Karpas-422 (cell line): ENCODE data around the gene NT5C3B. TPM values are rescaled to one million over a fixed set of nuclear protein-coding genes. Genes with fewer than 3 reads are reported as not detected.

Experiments
- DNase-seq: peaks from one replicate; pipeline ENCODE4 v3.0.0-alpha.2; 2015
- H2AFZ ChIP-seq: fragments of 200-600 bp; sonication (generic); 2 replicates; pipeline ENCODE4 v1.6.1; 2014; ENCODE audit warnings: antibody characterized with exemption, low read length, mixed read lengths
- H3K27ac ChIP-seq: fragments of 200-600 bp; sonication (generic); 2 replicates; pipeline ENCODE4 v1.5.1; 2014; ENCODE audit warnings: mild to moderate bottlenecking, low read length, moderate library complexity
- H3K27me3 ChIP-seq: fragments of 200-600 bp; sonication (generic); 2 replicates; pipeline ENCODE4 v1.6.1; 2014; ENCODE audit warnings: low read length, mixed read lengths
- H3K36me3 ChIP-seq: fragments of 200-600 bp; sonication (generic); 2 replicates; pipeline ENCODE4 v1.6.1; 2014; ENCODE audit warnings: low read length, mixed read lengths; ENCODE audit not compliant: insufficient read depth
- H3K4me1 ChIP-seq: fragments of 200-600 bp; sonication (generic); 2 replicates; pipeline ENCODE4 v1.6.1; 2014; ENCODE audit warnings: mild to moderate bottlenecking, low read length, mixed read lengths
- H3K4me2 ChIP-seq: fragments of 200-600 bp; sonication (generic); 2 replicates; pipeline ENCODE4 v1.6.1; 2014; ENCODE audit warnings: low read length, low read depth, mild to moderate bottlenecking; ENCODE audit not compliant: poor library complexity, severe bottlenecking
- H3K4me3 ChIP-seq: fragments of 200-600 bp; sonication (generic); 2 replicates; pipeline ENCODE4 v1.5.1; 2014; ENCODE audit warnings: mild to moderate bottlenecking, antibody characterized with exemption, low read length, mixed read lengths
- H3K79me2 ChIP-seq: fragments of 200-600 bp; sonication (generic); 2 replicates; pipeline ENCODE4 v1.6.1; 2014; ENCODE audit warnings: mild to moderate bottlenecking, low read length, mixed read lengths
- H3K9ac ChIP-seq: fragments of 200-600 bp; sonication (generic); 2 replicates; pipeline ENCODE4 v1.6.0; 2014; ENCODE audit warnings: low read length
- H3K9me2 ChIP-seq: fragments of 200-600 bp; sonication (generic), shearing (Covaris generic); replicated peaks from 2 replicates; pipeline ENCODE4 v1.6.0; 2014; ENCODE audit warnings: mild to moderate bottlenecking, low read length, moderate library complexity; ENCODE audit not compliant: insufficient read depth
- H3K9me3 ChIP-seq: fragments of 300-700, 200-600 bp; sonication (generic); 2 replicates; pipeline ENCODE4 v1.6.1; 2014; ENCODE audit warnings: low read length, mixed read lengths
- H4K20me1 ChIP-seq: fragments of 200-600 bp; sonication (generic); 2 replicates; pipeline ENCODE4 v1.6.1; 2014; ENCODE audit warnings: mild to moderate bottlenecking, antibody characterized with exemption, low read length, low read depth; ENCODE audit not compliant: insufficient read depth
- total RNA-seq: library from RNA; depleted of rRNA; stranded (reverse); fragments of >200 nt; shearing (Covaris generic); gene quantifications from 2 replicates; pipeline ENCODE4 v1.2.3, GENCODE V29; 2014; ENCODE audit warnings: low replicate concordance

The NT5C3B gene
- total RNA-seq, 1 experiment from 2014 or later = 10.5 TPM

- Histone ChIP-seq H2AFZ (no peak overlapping the region), H3K9me2 (no peaks in the 10 kb centered on the region), H3K4me1 (peaks cover 10% of the 10 kb centered on the region), H3K79me2 (no peaks in the 10 kb centered on the region), H3K36me3 (no peaks in the 10 kb centered on the region), H3K9ac (no peak overlapping the region), H4K20me1 (no peaks in the 10 kb centered on the region), H3K4me3 (no peak overlapping the region), H3K4me2 (no peak overlapping the region), H3K9me3 (no peaks in the 10 kb centered on the region), H3K27ac (no peak overlapping the region), H3K27me3 (no peaks in the 10 kb centered on the region)
- DNase-seq = no peak
Measured at GRCh38 chr17:41799366-41799765, 36.7 kb downstream of the NT5C3B start.

DNA sequence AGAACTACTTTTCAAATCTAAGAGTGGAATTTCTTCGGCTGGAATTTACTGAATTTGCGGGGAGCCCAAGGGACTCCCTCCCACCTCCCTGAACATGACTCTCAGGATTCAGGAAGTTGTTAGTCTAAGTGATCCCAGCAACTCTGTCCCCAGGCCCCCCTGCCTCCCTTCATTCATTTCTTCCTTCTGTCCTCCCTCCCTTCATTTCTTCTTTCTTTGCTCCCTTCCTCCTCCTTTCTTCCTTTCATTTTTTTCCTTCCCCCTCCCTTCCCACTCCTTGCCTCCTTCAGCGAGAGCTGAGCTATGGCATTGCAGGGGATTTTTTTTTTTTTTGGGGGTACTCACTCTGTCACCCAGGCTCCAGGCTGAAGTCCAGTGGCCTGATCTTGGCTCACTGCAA, 38.7 kb downstream of the NT5C3B start:
- H3K27me3 ChIP-seq = no peaks in the 10 kb centered on the region
- no peak overlapping the region for H3K27ac ChIP-seq
- no peaks in the 10 kb centered on the region for H3K4me1 ChIP-seq
- DNase-seq = no peak
- H3K4me3 ChIP-seq = no peak overlapping the region
- H3K79me2 ChIP-seq = no peaks in the 10 kb centered on the region
- no peaks in the 10 kb centered on the region for H3K9me3 ChIP-seq
- H3K36me3 ChIP-seq = no peaks in the 10 kb centered on the region
- no peak overlapping the region for H2AFZ ChIP-seq
- H3K4me2 ChIP-seq = no peak overlapping the region
- H3K9me2 ChIP-seq = no peaks in the 10 kb centered on the region
- no peaks in the 10 kb centered on the region for H4K20me1 ChIP-seq
- no peak overlapping the region for H3K9ac ChIP-seq

- Histone ChIP-seq H4K20me1 (no peaks in the 10 kb centered on the region), H3K27me3 (no peaks in the 10 kb centered on the region), H3K4me3 (no peak overlapping the region), H3K9me3 (no peaks in the 10 kb centered on the region), H3K36me3 (no peaks in the 10 kb centered on the region), H3K9ac (no peak overlapping the region), H3K9me2 (no peaks in the 10 kb centered on the region), H3K79me2 (no peaks in the 10 kb centered on the region), H2AFZ (no peak overlapping the region), H3K27ac (no peak overlapping the region), H3K4me2 (no peak overlapping the region), H3K4me1 (no peaks in the 10 kb centered on the region)
- no peak for DNase-seq
Measured at GRCh38 chr17:41796121-41796895, 39.7 kb downstream of the NT5C3B start.

DNA sequence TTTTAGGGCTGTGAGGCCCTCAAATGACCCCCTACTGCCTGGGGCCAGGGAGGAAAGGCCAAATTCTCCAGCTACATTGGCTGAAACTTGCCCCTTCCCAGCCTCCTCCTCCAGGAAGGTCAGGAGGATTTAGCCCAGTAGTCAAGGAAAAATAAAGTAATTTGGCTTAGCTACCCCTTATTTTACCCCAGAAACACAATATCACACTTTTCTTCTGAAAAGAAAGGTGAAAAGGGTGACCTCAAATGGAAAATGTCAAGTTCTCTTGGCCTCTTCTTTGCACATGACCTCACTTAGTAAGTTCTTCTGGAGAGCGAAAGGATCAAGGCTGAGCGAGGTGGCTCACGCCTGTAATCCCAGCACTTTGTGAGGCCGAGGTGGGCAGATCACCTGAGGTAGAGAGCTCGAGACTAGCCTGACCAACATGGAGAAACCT, 41.5 kb downstream of the NT5C3B start:
- no peak overlapping the region for H3K9ac ChIP-seq
- no peaks in the 10 kb centered on the region for H3K9me3 ChIP-seq
- no peak for DNase-seq
- H3K4me3 ChIP-seq = no peak overlapping the region
- H2AFZ ChIP-seq = no peak overlapping the region
- no peaks in the 10 kb centered on the region for H3K27me3 ChIP-seq
- H3K27ac ChIP-seq = no peak overlapping the region
- no peaks in the 10 kb centered on the region for H3K4me1 ChIP-seq
- H4K20me1 ChIP-seq = no peaks in the 10 kb centered on the region
- no peaks in the 10 kb centered on the region for H3K9me2 ChIP-seq
- no peaks in the 10 kb centered on the region for H3K79me2 ChIP-seq
- no peaks in the 10 kb centered on the region for H3K36me3 ChIP-seq
- no peak overlapping the region for H3K4me2 ChIP-seq

- no peak overlapping the region for H2AFZ ChIP-seq
- H3K4me1 ChIP-seq = no peaks in the 10 kb centered on the region
- no peaks in the 10 kb centered on the region for H3K9me2 ChIP-seq
- H3K4me3 ChIP-seq = no peak overlapping the region
- no peaks in the 10 kb centered on the region for H3K9me3 ChIP-seq
- no peak overlapping the region for H3K9ac ChIP-seq
- H3K79me2 ChIP-seq = no peaks in the 10 kb centered on the region
- H3K27me3 ChIP-seq = no peaks in the 10 kb centered on the region
- H3K4me2 ChIP-seq = no peak overlapping the region
- DNase-seq = no peak
- H3K36me3 ChIP-seq = no peaks in the 10 kb centered on the region
- no peak overlapping the region for H3K27ac ChIP-seq
- no peaks in the 10 kb centered on the region for H4K20me1 ChIP-seq
Measured at GRCh38 chr17:41793784-41794539, 42.1 kb downstream of the NT5C3B start.

DNA sequence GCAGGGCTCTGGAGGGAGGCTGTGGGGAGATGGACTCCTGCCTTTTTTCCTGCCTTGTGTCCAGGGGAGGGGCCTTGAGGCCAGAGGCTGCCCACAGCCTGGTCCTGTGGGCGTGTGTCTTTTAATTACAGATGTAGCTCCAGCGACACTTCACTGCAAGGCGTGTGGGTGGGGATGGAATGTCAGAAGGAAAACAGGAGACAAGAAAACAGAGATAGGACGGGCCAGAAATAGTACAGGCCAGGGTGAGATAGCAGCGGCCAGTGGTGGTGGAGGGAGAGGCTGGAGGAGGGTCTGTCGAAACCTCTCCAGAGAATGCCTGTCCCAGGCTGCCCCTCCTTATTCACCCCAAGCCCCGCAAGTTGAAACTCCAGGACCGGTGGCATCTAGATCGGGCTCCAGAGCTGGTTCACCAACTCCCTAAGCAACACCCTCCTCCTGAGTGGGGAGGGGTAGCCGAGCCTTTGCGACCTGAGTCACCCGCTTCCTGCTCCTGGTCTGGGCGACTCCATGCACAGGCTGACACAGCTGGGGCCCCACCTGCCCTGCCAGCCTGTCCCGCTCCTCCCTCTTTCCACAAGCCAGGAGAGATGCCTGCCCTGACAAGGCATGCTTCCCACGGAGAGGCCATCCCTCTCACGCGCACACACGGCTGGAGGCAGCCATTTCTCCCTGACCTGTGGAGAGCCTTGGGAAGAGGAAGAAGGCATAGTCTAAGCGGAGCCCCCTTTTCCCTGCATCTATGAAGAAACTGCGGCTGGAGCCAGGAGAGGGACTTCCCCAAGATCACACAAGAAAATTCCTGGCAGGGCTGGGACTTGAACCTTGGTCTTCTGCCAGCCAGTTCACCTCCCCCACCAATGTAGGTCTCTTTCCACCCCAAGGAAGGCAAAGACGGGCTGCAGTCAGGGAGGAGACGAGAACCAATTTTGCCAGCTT, 42.9 kb downstream of the NT5C3B start:
- no peaks in the 10 kb centered on the region for H3K27me3 ChIP-seq
- H3K79me2 ChIP-seq = no peaks in the 10 kb centered on the region
- no peaks in the 10 kb centered on the region for H3K4me1 ChIP-seq
- H3K9me3 ChIP-seq = no peaks in the 10 kb centered on the region
- no peaks in the 10 kb centered on the region for H3K36me3 ChIP-seq
- H2AFZ ChIP-seq = no peak overlapping the region
- no peak for DNase-seq
- H3K27ac ChIP-seq = no peak overlapping the region
- no peak overlapping the region for H3K4me2 ChIP-seq
- H3K4me3 ChIP-seq = no peak overlapping the region
- H3K9ac ChIP-seq = no peak overlapping the region
- no peaks in the 10 kb centered on the region for H3K9me2 ChIP-seq
- no peaks in the 10 kb centered on the region for H4K20me1 ChIP-seq

DNA sequence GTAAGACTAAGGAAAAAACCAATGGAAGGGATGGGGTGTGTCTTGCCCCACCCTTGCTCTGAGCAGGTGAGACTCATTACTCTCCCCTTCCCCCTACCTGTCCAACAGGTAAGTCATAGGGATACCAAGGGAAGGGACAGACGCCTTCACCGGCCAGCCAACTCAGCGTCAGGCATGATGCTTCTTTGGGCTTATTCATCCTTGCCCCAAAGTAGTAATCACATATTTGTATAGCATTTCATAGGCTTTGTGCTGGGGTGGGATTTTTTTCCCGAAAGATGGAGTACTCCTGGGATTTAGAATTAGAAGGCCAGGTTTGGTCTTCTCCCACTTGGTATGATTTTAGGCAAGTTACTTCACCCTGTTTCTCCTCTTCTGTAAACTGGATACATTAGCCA, 49.0 kb downstream of the NT5C3B start:
- no peaks in the 10 kb centered on the region for H3K9me2 ChIP-seq
- H3K4me1 ChIP-seq = no peaks in the 10 kb centered on the region
- H3K9me3 ChIP-seq = no peaks in the 10 kb centered on the region
- DNase-seq = no peak
- H3K4me2 ChIP-seq = no peak overlapping the region
- H4K20me1 ChIP-seq = no peaks in the 10 kb centered on the region
- no peaks in the 10 kb centered on the region for H3K79me2 ChIP-seq
- no peak overlapping the region for H3K4me3 ChIP-seq
- H3K9ac ChIP-seq = no peak overlapping the region
- H3K27ac ChIP-seq = no peak overlapping the region
- H2AFZ ChIP-seq = no peak overlapping the region
- H3K27me3 ChIP-seq = no peaks in the 10 kb centered on the region
- no peaks in the 10 kb centered on the region for H3K36me3 ChIP-seq
